HepG2 (cell line): ENCODE data around the gene FUCA1. TPM values are rescaled to one million over a fixed set of nuclear protein-coding genes. Genes with fewer than 3 reads are reported as not detected.

ENCODE experiments used
- ETV6 ChIP-seq: sonication (generic); formaldehyde crosslinking; conservative IDR thresholded peaks from 2 replicates; pipeline ENCODE4 v1.4.0; 2020; ENCODE audit warnings: missing genetic modification reagents
- FOSL1 ChIP-seq: sonication (generic); formaldehyde crosslinking; IDR thresholded peaks from 2 replicates; pipeline ENCODE4 v1.9.0; 2021; ENCODE audit warnings: missing genetic modification reagents, borderline replicate concordance
- FOXA1 ChIP-seq, 2 experiments: fragments of 450-650 bp in 1 of 2; sonication (generic) in 1 of 2; formaldehyde crosslinking in 1 of 2; IDR thresholded peaks; 2 replicates each; pipeline versions ENCODE4 v1.4.0 to v1.6.1; 2016 to 2020; ENCODE audit warnings: missing genetic modification reagents in 1 of 2
- GATAD1 ChIP-seq: IDR thresholded peaks from 2 replicates; pipeline ENCODE4 v1.6.1; 2016; ENCODE audit warnings: missing genetic modification reagents, missing compliant biosample characterization
- GLI4 ChIP-seq: sonication (generic); formaldehyde crosslinking; IDR thresholded peaks from 2 replicates; pipeline ENCODE4 v1.5.1; 2020; ENCODE audit warnings: missing genetic modification reagents, mild to moderate bottlenecking, moderate library complexity, borderline replicate concordance
- NFKB2 ChIP-seq: sonication (generic); formaldehyde crosslinking; IDR thresholded peaks from 2 replicates; pipeline ENCODE4 v1.4.0; 2020; ENCODE audit warnings: missing genetic modification reagents, borderline replicate concordance
- NFYC ChIP-seq: IDR thresholded peaks from 2 replicates; pipeline ENCODE4 v1.6.1; 2016; ENCODE audit warnings: missing genetic modification reagents, missing compliant biosample characterization
- PCBP1 ChIP-seq: fragments of 200-400 bp; formaldehyde crosslinking; IDR thresholded peaks from 2 replicates; pipeline ENCODE4 v1.6.1; 2017; ENCODE audit warnings: mild to moderate bottlenecking, low read depth, low read length, borderline replicate concordance
- RAD21 ChIP-seq: fragments of 450-650 bp; formaldehyde crosslinking; IDR thresholded peaks from 2 replicates; pipeline ENCODE4 v1.5.0; 2020; ENCODE audit warnings: mild to moderate bottlenecking
- RNF2 ChIP-seq: fragments of 450-650 bp; conservative IDR thresholded peaks from 2 replicates; pipeline ENCODE4 v1.6.1; 2016; ENCODE audit warnings: low read depth
- SMAD3 ChIP-seq: sonication (generic); formaldehyde crosslinking; IDR thresholded peaks from 2 replicates; pipeline ENCODE4 v1.4.0; 2020; ENCODE audit warnings: missing genetic modification reagents
- SMAD9 ChIP-seq: sonication (generic); formaldehyde crosslinking; IDR thresholded peaks from 2 replicates; pipeline ENCODE4 v1.5.1; 2020; ENCODE audit warnings: mild to moderate bottlenecking, missing genetic modification reagents
- SRSF4 ChIP-seq: fragments of 200-400 bp; formaldehyde crosslinking; IDR thresholded peaks from one replicate; pipeline ENCODE4 v1.6.1; 2018; ENCODE audit warnings: mild to moderate bottlenecking, low read depth, low read length, moderate library complexity; ENCODE audit not compliant: poor library complexity, severe bottlenecking
- TARDBP ChIP-seq: sonication (generic); formaldehyde crosslinking; IDR thresholded peaks from 2 replicates; pipeline ENCODE4 v1.8.0; 2022; ENCODE audit warnings: mild to moderate bottlenecking, missing genetic modification reagents
- ZBTB7B ChIP-seq: sonication (generic); formaldehyde crosslinking; IDR thresholded peaks from 2 replicates; pipeline ENCODE4 v1.4.0; 2020; ENCODE audit warnings: missing genetic modification reagents
- ZNF3 ChIP-seq: IDR thresholded peaks from 2 replicates; pipeline ENCODE4 v1.7.0; 2017; ENCODE audit warnings: inconsistent platforms
- ZNF44 ChIP-seq: sonication (generic); formaldehyde crosslinking; IDR thresholded peaks from 2 replicates; pipeline ENCODE4 v1.5.1; 2020; ENCODE audit warnings: mild to moderate bottlenecking, missing genetic modification reagents
- ZNF674 ChIP-seq: sonication (generic); formaldehyde crosslinking; IDR thresholded peaks from 2 replicates; pipeline ENCODE4 v1.5.0; 2020; ENCODE audit warnings: low read depth, mild to moderate bottlenecking, missing genetic modification reagents
- ZNF761 ChIP-seq: sonication (generic); formaldehyde crosslinking; conservative IDR thresholded peaks from 2 replicates; pipeline ENCODE4 v1.4.0; 2020; ENCODE audit warnings: mild to moderate bottlenecking, missing genetic modification reagents
- ZNF83 ChIP-seq: sonication (generic); formaldehyde crosslinking; IDR thresholded peaks from 2 replicates; pipeline ENCODE4 v1.4.0; 2020; ENCODE audit warnings: missing genetic modification reagents, mild to moderate bottlenecking, borderline replicate concordance
- ZSCAN31 ChIP-seq: sonication (generic); formaldehyde crosslinking; IDR thresholded peaks from 2 replicates; pipeline ENCODE4 v1.5.0; 2020; ENCODE audit warnings: low read depth, mild to moderate bottlenecking, missing genetic modification reagents
- polyA plus RNA-seq, 8 experiments: library from polyadenylated mRNA; depleted of rRNA in 3 of 8; stranded (reverse) in 7 of 8; unstranded in 1 of 8; fragments of >200 nt; fragmentation: Illumina TruSeq in 4 of 8; extraction: Trizol in 4 of 8; gene quantifications; 2 replicates each; pipeline versions ENCODE4 v1.2.1 to v1.2.3, GENCODE V29; 2011 to 2016; ENCODE audit warnings: low read depth in 4 of 8, missing spikeins in 1 of 8, mixed read lengths in 1 of 8; ENCODE audit not compliant: insufficient read depth in 1 of 8
- total RNA-seq, 5 experiments: library from RNA; depleted of rRNA; stranded (reverse); fragments of >200 nt; fragmentation: Illumina TruSeq; extraction: Trizol; gene quantifications; 2 replicates each; pipeline ENCODE4 v1.2.3, GENCODE V29; 2016; ENCODE audit warnings: low read depth in 1 of 5
- TF ChIP-seq, protein P1 (sequence below), 2 experiments: sonication (generic) in 1 of 2; formaldehyde crosslinking in 1 of 2; IDR thresholded peaks; 2 replicates each; pipeline versions ENCODE4 v1.4.0 to v1.6.1; 2018 to 2020; ENCODE audit warnings: missing genetic modification reagents in 2 of 2, borderline replicate concordance in 1 of 2, low read depth in 1 of 2, mild to moderate bottlenecking in 1 of 2, missing biosample characterization in 1 of 2
- TF ChIP-seq, protein P2 (sequence below): IDR thresholded peaks from 2 replicates; pipeline ENCODE4 v1.6.1; 2016; ENCODE audit warnings: mild to moderate bottlenecking, missing biosample characterization, missing genetic modification reagents
- TF ChIP-seq, protein P3 (sequence below): sonication (generic); formaldehyde crosslinking; IDR thresholded peaks from 2 replicates; pipeline ENCODE4 v1.5.1; 2020; ENCODE audit warnings: mild to moderate bottlenecking, missing genetic modification reagents, moderate library complexity
- TF ChIP-seq, protein P4 (sequence below): sonication (generic); formaldehyde crosslinking; IDR thresholded peaks from 2 replicates; pipeline ENCODE4 v1.4.0; 2020; ENCODE audit warnings: mild to moderate bottlenecking, missing genetic modification reagents, borderline replicate concordance

Gene FUCA1
- total and polyA plus RNA-seq, 2 of the 13 experiments (the other 11 are each of a cell fraction or from before 2014, with no cell fraction given): 32.7 to 33.6 TPM

DNA sequence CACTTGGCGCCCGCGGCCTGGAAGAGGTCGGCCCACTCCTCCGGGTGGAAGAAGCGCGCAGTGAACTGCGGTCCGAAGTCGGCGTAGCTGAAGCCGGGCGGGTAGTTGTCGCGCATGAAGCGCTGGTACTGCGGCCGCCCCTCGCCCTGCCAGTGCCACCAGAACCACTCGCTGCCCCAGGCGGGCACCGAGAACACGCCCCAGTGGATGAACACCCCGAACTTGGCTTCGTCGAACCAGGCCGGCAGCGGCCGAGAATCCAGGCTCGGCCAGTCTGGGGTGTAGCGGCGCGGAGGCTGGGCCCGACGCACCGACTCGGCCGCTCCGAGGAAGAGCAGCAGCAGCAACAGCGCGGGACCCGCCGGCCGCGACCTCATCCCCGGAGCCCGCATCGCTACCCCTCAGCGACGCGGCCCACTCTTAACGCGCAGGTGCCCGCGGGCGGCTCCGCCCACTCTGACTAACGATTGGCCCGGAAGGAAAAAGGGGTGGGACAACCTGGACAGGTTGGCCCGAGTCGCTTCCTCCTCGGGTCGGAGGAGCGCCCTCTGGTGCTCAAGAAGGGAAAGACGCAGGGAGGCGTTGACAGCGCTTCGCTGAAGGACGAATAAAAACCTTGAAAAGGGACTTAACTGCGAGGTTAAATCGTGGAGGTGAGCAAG is at the start of gene FUCA1 (continued):
- TF ChIP-seq, protein P1, sequence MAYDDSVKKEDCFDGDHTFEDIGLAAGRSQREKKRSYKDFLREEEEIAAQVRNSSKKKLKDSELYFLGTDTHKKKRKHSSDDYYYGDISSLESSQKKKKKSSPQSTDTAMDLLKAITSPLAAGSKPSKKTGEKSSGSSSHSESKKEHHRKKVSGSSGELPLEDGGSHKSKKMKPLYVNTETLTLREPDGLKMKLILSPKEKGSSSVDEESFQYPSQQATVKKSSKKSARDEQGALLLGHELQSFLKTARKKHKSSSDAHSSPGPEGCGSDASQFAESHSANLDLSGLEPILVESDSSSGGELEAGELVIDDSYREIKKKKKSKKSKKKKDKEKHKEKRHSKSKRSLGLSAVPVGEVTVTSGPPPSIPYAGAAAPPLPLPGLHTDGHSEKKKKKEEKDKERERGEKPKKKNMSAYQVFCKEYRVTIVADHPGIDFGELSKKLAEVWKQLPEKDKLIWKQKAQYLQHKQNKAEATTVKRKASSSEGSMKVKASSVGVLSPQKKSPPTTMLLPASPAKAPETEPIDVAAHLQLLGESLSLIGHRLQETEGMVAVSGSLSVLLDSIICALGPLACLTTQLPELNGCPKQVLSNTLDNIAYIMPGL (CRISPR knock-in tag; IDR thresholded peaks at IDR 0.05; ENCODE audit: borderline replicate concordance in 1 of 2, low read depth in 1 of 2): peak; percentile 85 to 88
- TF ChIP-seq ZSCAN31 (CRISPR knock-in tag): peak; percentile 68
- peak; percentile 81 for TF ChIP-seq NFYC (CRISPR knock-in tag)
- no peak for TF ChIP-seq ZNF3 (CRISPR knock-in tag)
- no peak for TF ChIP-seq ZNF44 (CRISPR knock-in tag)
- no peak for TF ChIP-seq PCBP1
- TF ChIP-seq ZNF761 (CRISPR knock-in tag): 0 out of 2 replicates have a peak, but pooled peaks have one; percentile 14
- no peak for TF ChIP-seq SMAD9 (CRISPR knock-in tag)
- peak; percentile 90; the same call in 1 of the 2 replicates for TF ChIP-seq NFKB2
- TF ChIP-seq ZNF83 (CRISPR knock-in tag): peak; percentile 20; the same call in 1 of the 2 replicates
- TF ChIP-seq RAD21: peak; percentile 68
- no peak for TF ChIP-seq FOSL1 (CRISPR knock-in tag)
- peak; percentile 20; the same call in 1 of the 2 replicates for TF ChIP-seq TARDBP
- TF ChIP-seq GATAD1 (CRISPR knock-in tag): peak; percentile 72
- TF ChIP-seq ZNF674 (CRISPR knock-in tag): no peak
- TF ChIP-seq, protein P2, sequence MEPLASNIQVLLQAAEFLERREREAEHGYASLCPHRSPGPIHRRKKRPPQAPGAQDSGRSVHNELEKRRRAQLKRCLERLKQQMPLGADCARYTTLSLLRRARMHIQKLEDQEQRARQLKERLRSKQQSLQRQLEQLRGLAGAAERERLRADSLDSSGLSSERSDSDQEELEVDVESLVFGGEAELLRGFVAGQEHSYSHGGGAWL (CRISPR knock-in tag): peak; percentile 58
- TF ChIP-seq, protein P3, sequence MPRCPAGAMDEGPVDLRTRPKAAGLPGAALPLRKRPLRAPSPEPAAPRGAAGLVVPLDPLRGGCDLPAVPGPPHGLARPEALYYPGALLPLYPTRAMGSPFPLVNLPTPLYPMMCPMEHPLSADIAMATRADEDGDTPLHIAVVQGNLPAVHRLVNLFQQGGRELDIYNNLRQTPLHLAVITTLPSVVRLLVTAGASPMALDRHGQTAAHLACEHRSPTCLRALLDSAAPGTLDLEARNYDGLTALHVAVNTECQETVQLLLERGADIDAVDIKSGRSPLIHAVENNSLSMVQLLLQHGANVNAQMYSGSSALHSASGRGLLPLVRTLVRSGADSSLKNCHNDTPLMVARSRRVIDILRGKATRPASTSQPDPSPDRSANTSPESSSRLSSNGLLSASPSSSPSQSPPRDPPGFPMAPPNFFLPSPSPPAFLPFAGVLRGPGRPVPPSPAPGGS (CRISPR knock-in tag): peak; percentile 17; the same call in 1 of the 2 replicates
- TF ChIP-seq FOXA1 (IDR thresholded peaks at IDR 0.05): no peak
- TF ChIP-seq FOXA1 (CRISPR knock-in tag; IDR thresholded peaks at IDR 0.05): peak; percentile 35; the same call in 1 of the 2 replicates
- TF ChIP-seq ZBTB7B (CRISPR knock-in tag): 0 out of 2 replicates have a peak, but pooled peaks have one; percentile 21
- TF ChIP-seq GLI4 (CRISPR knock-in tag): peak; percentile 59; the same call in 1 of the 2 replicates
- TF ChIP-seq SRSF4: no peak
- TF ChIP-seq SMAD3: peak; percentile 86; the same call in 1 of the 2 replicates
- peak; percentile 69; the same call in 1 of the 2 replicates for TF ChIP-seq RNF2
- no peak for TF ChIP-seq ETV6 (CRISPR knock-in tag)
- TF ChIP-seq, protein P4, sequence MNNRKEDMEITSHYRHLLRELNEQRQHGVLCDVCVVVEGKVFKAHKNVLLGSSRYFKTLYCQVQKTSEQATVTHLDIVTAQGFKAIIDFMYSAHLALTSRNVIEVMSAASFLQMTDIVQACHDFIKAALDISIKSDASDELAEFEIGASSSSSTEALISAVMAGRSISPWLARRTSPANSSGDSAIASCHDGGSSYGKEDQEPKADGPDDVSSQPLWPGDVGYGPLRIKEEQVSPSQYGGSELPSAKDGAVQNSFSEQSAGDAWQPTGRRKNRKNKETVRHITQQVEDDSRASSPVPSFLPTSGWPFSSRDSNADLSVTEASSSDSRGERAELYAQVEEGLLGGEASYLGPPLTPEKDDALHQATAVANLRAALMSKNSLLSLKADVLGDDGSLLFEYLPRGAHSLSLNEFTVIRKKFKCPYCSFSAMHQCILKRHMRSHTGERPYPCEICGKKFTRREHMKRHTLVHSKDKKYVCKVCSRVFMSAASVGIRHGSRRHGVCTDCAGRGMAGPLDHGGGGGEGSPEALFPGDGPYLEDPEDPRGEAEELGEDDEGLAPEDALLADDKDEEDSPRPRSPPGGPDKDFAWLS (CRISPR knock-in tag): no peak
